ENCODE data around the gene MPZL1. TPM values are rescaled to one million over a fixed set of nuclear protein-coding genes. Genes with fewer than 3 reads are reported as not detected.
A peak's percentile ranks its signal among the peaks of the same experiment; 100 is the strongest.

Gene MPZL1
- total and polyA plus RNA-seq, 2 donors (not counting 3 experiments of a cell fraction or from before 2014, with no cell fraction given), result 41.7 to 99.1 TPM

GRCh38 chr1:167716000-167716271 lies 5.8 kb upstream of the MPZL1 start:
- peak overlapping the region; percentile 89 to 99 (median 96) for H3K4me3 ChIP-seq (replicated peaks in 1 of 3; ENCODE audit: insufficient read depth in 1 of 3, low read depth in 1 of 3, low read length in 3 of 3)
- peak overlapping the region; percentile 95 for H2AFZ ChIP-seq (ENCODE audit: low read depth, low read length)
- no peaks in the 10 kb centered on the region for H4K20me1 ChIP-seq (replicated peaks; ENCODE audit: control insufficient read depth, extremely low read depth, insufficient read depth, low read length)
- H3K79me2 ChIP-seq (ENCODE audit: control insufficient read depth, insufficient read depth, low read length), result no peaks in the 10 kb centered on the region
- peaks cover 13% of the 10 kb centered on the region for H3K4me1 ChIP-seq (ENCODE audit: control insufficient read depth, extremely low read depth, insufficient read depth, low read length)
- dilution Hi-C loops (cut with MboI; ENCODE audit: extremely low pct_ligation_motif_present, low sequenced_read_pairs) (no loop called here), intact Hi-C loops (cut with micrococcal nuclease) (loop anchor here (1.0 to 10.0 kb wide), 7 partner anchors 87 to 1649 kb away; partner anchors contain the start of genes BLZF1, CREG1, DCAF6 and NME7)
- ChIA-PET CTCF (interaction anchor here (0.8 to 2.7 kb wide), 13 partner anchors 11 to 366 kb away, joined by 3 to 17 read pairs (median 4); no protein-coding TSS in a partner anchor), POLR2A (no interaction called here)
- no peaks in the 10 kb centered on the region for H3K9me3 ChIP-seq (replicated peaks; ENCODE audit: control insufficient read depth, insufficient read depth, low read length)
- H3K9ac ChIP-seq (replicated peaks; ENCODE audit: extremely low read depth, insufficient read depth, low read length), result peak overlapping the region; percentile 88
- H3K27me3 ChIP-seq (ENCODE audit: control insufficient read depth in 2 of 2, insufficient read depth in 2 of 2, low read length in 2 of 2), result peaks cover 3 to 4% of the 10 kb centered on the region in 2 experiments
- H3K9me1 ChIP-seq (replicated peaks; ENCODE audit: control insufficient read depth, extremely low read depth, insufficient read depth, low read length), result no peaks in the 10 kb centered on the region
- TF ChIP-seq MAX (IDR thresholded peaks at IDR 0.05; ENCODE audit: insufficient read depth, insufficient read length) (no peak), JUN (IDR thresholded peaks at IDR 0.05; ENCODE audit: borderline replicate concordance, insufficient read depth, insufficient read length, low read depth) (no peak), POLR2AphosphoS5 (IDR thresholded peaks at IDR 0.05; ENCODE audit: insufficient read depth, low read depth, low read length) (no peak), GATA2 (IDR thresholded peaks at IDR 0.05; ENCODE audit: insufficient read depth, insufficient read length, low read depth, low read length) (no peak), EZH2 (IDR thresholded peaks at IDR 0.05; ENCODE audit: borderline replicate concordance, low read depth, low read length, severe bottlenecking) (no peak), FOS (IDR thresholded peaks at IDR 0.05; ENCODE audit: borderline replicate concordance, insufficient read depth, low read length) (no peak), CTCF (IDR thresholded peaks at IDR 0.05; ENCODE audit: extremely low read depth in 1 of 2, insufficient read depth in 1 of 2, low read depth in 1 of 2, low read length in 2 of 2) (no peak)
- peak overlapping the region; percentile 98 for H3K4me2 ChIP-seq (ENCODE audit: insufficient read depth, low read length)
- H3K36me3 ChIP-seq (ENCODE audit: control insufficient read depth in 2 of 2, extremely low read depth in 1 of 2, insufficient read depth in 2 of 2, low read length in 2 of 2), result no peaks in the 10 kb centered on the region
- FAIRE-seq (no peak), DNase-seq (ENCODE audit: low read depth, low spot score) (peak; percentile 49)
- peak overlapping the region; percentile 61 for H3K27ac ChIP-seq (ENCODE audit: insufficient read depth, low read depth, low read length)
- TSS peak; percentile 73 for BruUV-seq (replicated peaks)
